Amniotic stem cell (primary cell): ENCODE results near the gene RTN1.

Experiments
- DNase-seq: peaks from one replicate; lab custom pipeline; 2025; lab: John Stamatoyannopoulos, UW

The RTN1 gene

GRCh38 chr14:59849411-59850130 is 21.0 kb downstream of the RTN1 start:
- DNase-seq: no peak

GRCh38 chr14:59848671-59849070 is 21.9 kb downstream of the RTN1 start:
- no peak for DNase-seq

GRCh38 chr14:59847711-59848110 is 22.9 kb downstream of the RTN1 start:
- no peak for DNase-seq

DNA sequence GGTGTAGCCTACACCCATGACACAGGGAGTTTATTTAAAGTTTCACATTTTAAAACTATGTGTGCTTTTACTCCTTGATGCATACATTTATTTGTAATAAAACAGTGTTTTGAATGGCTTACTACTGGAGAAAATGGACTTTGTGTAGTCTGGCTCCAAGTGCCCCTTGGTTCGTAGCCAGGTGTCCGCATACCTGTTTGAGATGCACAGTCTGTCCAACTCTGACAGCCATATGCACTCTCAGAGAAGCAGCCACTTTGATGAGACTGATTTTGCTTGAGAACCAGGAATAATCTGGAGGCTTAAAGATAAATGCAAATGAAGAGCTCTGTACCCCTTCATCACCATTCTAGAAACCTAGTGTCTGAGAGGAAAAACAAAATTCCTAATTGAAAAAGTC is 24.0 kb downstream of the RTN1 start:
- DNase-seq: no peak

- no peak for DNase-seq
Measured at GRCh38 chr14:59845245-59845644, 25.3 kb downstream of the RTN1 start.

- no peak for DNase-seq
Measured at GRCh38 chr14:59844186-59844812, 26.3 kb downstream of the RTN1 start.

GRCh38 chr14:59836116-59836515 is 34.5 kb downstream of the RTN1 start:
- no peak for DNase-seq

DNA sequence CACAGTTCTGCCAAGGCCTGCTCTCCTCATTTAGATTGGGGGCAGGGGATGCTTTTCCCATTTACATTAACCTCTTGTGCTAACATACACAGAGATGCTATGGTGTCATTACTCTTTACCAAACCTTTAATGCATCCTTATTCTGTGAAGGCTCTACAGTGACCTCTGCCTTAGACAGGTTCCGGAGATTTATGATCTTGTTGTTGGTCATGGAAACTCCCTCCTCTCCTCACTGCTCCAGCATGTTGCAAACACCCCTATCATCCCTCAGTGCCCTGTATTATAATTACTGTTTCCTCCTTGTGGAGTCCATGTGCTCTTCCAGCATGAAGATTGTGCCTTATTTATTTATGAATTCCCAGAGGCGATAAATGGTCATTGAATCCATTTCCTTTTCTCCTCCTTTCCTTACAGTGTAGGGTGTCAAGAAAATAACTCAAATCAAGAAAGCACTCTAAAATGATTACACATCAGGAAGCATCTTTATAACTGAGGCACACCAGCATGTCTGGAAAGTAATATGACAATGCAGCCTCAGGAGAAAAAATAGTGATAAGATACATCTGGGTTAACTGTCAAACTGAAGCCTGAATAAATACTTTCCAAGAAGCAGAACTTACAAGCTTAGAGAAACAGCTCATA is 37.8 kb downstream of the RTN1 start:
- DNase-seq: no peak

DNA sequence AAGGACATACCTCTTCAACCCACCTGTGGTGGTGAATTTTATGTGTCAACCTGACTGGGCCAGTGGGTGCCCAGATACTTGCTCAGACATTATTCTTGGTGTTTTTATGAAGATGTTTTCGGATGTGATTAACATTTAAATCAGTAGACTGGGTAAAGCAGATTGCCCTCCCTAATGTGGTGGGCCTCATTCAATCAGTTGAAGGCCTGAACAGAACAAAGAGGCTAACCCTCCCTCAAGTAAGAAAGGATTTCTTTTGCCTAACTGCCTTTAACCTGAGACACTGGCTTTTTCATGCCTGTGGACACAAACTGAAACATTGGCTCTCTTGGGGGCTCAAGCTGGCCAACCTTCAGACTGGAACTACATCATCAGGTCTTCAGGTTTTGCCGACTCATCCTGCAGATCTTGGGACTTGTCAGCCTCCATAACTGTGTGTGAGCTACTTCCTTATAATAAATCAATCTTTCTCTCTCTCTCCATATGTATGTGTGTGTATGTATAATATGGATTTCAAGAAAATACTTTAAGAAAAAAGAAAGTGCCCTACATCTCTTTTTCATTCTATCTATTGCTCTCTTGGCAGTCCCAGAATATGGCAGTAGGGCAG is 39.4 kb downstream of the RTN1 start:
- DNase-seq: no peak

DNA sequence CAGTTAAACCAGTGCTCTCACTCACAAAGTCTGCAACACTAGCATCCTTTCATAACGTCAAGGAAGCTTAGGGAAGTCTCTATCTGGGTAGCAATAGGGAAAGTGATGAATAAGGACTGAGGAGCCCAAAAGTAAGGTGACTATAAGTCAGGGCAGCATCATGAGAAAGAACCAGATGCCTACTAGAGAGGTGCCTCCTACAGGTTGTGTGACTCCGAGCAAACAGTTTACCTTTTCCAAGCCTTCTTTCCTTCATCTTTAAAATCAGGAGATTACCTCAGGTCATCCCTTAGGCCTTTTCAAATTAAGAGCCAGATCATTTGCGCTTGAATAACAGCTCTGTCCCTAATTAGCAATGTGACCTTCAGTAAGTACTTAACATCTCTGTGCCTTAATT is 40.2 kb downstream of the RTN1 start:
- DNase-seq: no peak

DNA sequence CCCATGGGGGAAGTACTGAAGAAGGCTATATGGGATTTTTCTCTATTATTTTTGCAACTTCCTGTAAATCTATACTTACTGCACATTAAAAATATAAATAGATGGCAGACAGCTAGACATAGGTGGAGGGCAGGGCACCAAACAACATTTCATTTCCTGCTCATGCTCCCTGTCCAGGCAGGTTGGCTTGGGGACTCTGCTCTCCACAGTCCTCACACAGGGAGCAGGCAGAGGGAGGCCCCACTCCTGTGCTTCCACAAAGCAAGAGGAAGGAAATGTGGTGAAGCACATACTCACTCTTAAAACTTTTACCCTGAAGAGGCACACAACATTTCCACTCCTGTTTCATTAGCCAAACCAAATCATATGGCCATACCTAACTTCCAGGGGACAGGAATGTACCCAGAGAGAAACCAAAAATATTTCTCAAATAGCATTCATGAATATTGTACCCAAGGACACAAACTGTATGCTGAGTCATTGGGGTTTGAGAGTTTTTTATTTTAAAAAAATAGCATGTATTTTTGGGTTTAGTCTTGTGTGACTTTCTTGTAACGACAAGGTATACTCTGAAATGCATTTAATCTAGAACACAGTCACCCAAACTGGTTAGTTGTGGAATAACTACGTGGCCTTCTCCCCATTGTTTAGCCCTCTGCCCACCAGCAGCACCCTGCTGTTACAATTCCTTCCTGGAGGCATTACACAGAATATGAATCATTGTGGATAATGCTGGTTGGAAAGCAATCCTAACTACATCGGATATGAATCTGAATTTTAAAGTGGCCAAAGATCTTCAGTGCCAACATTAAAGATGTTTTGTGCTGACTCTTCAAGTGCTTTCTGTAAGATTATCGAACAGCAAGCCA is 40.9 kb downstream of the RTN1 start:
- DNase-seq: no peak

DNA sequence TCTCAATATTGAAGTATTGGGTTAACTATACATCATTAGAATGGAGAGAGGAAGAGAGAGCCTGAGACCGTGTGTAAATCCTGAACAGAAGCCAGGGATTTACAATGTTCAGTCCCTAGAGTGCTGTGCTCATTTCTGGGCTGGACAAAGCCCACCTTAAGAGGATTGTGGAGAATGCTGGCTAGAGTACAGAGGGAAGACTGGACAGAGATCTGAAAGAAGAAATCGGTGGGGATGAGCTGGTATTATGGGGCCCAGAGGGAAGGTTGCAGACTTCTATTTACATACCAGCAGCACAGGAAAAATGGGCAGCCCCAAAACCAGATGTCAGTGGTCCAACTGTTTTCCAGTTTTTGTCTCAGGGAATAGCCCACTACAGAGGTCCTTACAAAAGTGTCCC is 42.3 kb downstream of the RTN1 start:
- no peak for DNase-seq

DNA sequence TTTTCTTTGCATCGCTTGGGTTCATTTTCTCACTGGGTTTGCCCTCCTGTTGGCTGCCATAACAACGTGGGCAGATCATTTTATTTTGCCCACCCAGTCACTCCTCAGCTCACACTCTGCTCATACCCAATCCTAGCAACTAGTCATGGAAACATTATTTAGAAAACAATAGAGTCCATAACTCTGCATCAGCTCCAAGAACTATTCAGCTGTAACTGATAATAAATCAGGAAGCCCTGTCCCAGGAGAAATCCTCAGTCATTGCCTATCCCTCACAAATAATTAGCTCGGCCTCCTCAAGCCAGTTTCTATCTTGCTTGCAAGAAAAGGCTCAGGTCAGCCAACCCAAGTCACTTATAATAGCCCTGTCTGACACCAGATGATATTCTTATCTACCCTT is 43.2 kb downstream of the RTN1 start:
- no peak for DNase-seq

GRCh38 chr14:59826150-59826549 is 44.4 kb downstream of the RTN1 start:
- no peak for DNase-seq

DNA sequence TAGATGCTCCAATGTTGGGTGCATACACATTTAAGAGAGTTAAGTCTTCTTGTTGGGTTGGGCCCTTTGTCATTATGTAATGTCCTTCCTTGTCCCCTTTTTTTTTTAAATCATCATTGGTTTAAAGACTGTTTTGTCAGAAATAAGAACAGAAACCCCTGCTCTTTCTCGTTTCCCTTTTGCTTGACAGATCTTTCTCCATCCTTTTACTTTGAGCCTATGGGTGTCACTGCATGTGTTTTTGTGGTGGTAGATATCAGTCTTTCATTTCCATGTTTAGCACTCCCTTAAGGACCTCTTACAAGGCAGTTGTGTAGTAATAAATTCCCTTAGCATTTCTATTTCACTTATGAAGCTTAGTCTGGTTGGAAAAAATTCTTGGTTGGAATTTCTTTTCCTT is 47.4 kb downstream of the RTN1 start:
- no peak for DNase-seq

DNA sequence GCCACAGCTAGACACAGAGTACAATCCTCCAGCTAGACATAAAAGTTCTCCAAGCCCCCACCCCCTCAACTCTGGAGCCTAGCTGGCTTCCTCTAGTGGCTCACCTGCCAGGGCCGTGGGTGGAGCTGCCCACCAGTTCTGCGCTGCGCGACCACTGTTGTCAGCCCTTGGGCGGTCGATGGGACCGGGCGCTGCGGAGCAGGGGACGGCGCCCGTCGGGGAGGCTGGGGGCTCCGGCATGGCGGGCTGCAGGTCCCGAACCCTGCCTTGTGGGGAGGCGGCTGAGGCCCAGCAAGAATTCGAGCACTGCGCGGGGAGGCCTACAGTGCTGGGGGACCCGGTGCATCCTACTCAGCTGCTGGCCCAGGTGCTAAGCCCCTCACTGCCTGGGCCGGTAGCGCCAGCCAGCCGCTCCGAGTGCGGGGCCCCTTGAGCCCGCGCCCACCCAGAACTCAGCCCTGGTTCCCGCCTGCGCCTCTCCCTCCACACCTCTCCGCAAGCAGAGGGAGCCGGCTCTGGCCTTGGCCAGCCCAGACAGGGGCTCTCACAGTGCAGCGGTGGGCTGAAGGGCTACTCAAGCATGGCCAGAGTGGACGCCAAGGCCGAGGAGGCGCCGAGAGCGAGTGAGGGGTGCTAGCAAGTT is 51.0 kb downstream of the RTN1 start:
- no peak for DNase-seq

- DNase-seq: no peak
Measured at GRCh38 chr14:59816941-59817340, 53.6 kb downstream of the RTN1 start.

GRCh38 chr14:59814988-59815387 is 55.6 kb downstream of the RTN1 start:
- DNase-seq: no peak

- no peak for DNase-seq
Measured at GRCh38 chr14:59811815-59812214, 58.8 kb downstream of the RTN1 start.

GRCh38 chr14:59811073-59811472 is 59.5 kb downstream of the RTN1 start:
- DNase-seq: no peak

- DNase-seq: no peak
Measured at GRCh38 chr14:59803052-59803540, 67.5 kb downstream of the RTN1 start.
